ENCODE data around the gene ARPC5L.

DNA sequence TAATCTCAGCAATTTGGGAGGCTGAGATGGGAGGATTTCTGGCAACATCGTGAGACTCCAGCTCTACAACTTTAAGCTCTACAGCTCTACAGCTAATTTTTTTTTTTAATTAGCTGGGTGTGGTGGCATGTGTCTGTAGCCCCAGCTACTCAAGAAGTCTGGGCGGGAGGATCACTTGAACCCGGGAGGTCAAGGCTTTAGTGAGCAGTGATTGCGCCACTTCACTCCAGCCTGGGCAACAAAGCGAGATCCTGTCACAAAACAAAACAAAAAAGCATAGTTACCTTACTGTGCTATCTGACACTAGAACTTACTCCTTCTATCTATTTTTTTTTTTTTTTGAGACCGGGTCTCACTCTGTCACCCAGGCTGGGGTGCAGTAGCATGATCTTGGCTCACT, 15.0 kb upstream of the ARPC5L start:
- TF ChIP-seq, protein P1, sequence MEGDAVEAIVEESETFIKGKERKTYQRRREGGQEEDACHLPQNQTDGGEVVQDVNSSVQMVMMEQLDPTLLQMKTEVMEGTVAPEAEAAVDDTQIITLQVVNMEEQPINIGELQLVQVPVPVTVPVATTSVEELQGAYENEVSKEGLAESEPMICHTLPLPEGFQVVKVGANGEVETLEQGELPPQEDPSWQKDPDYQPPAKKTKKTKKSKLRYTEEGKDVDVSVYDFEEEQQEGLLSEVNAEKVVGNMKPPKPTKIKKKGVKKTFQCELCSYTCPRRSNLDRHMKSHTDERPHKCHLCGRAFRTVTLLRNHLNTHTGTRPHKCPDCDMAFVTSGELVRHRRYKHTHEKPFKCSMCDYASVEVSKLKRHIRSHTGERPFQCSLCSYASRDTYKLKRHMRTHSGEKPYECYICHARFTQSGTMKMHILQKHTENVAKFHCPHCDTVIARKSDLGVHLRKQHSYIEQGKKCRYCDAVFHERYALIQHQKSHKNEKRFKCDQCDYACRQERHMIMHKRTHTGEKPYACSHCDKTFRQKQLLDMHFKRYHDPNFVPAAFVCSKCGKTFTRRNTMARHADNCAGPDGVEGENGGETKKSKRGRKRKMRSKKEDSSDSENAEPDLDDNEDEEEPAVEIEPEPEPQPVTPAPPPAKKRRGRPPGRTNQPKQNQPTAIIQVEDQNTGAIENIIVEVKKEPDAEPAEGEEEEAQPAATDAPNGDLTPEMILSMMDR (IDR thresholded peaks at IDR 0.05) = no peak
- TF ChIP-seq POLR2A (IDR thresholded peaks at IDR 0.05) = no peak
